B cell (primary cell): ENCODE measurements around the gene FAM217A. TPM values are rescaled to one million over a fixed set of nuclear protein-coding genes. Genes with fewer than 3 reads are reported as not detected.
A peak's percentile ranks its signal among the peaks of the same experiment; 100 is the strongest.

ENCODE experiments used
- ATAC-seq: fragments of 200-7000 bp; cut with Tn5 transposase; one replicate; pipeline ENCODE4 v1.10.0; 2021; ENCODE audit warnings: low read depth, mild to moderate bottlenecking, moderate number of reproducible peaks, moderate library complexity
- CTCF ChIA-PET: fragments of 350-600 bp; sonication (Branson Sonifier 250); formaldehyde crosslinking; loops from one replicate; lab custom pipeline; 2021; ENCODE audit warnings: antibody characterized with exemption, inconsistent platforms; lab: Charles Lee
- POLR2A ChIA-PET: fragments of 350-600 bp; sonication (Branson Sonifier 250); formaldehyde crosslinking; loops from one replicate; lab custom pipeline; 2021; ENCODE audit warnings: antibody characterized with exemption; lab: Charles Lee
- DNase-seq: peaks from one replicate; pipeline ENCODE4 v3.0.0; 2013
- H2AFZ ChIP-seq: 2 replicates; pipeline ENCODE4 v1.6.1; 2012; ENCODE audit warnings: mild to moderate bottlenecking, low read depth, low read length; ENCODE audit not compliant: insufficient read depth, poor library complexity, severe bottlenecking
- H3K27ac ChIP-seq, 2 donors: 1 replicate in 1 of 2; 2 replicates in 1 of 2; pipeline ENCODE4 v1.5.1; 2012 to 2013; ENCODE audit warnings: low read length in 2 of 2, mild to moderate bottlenecking in 2 of 2, moderate library complexity in 1 of 2
- H3K27me3 ChIP-seq, 4 experiments: fragments of 200-600 bp in 1 of 4; sonication (generic) in 1 of 4; replicated peaks in 1 of 4; 1 replicate in 2 of 4; 2 replicates in 2 of 4; pipeline versions ENCODE4 v1.6.1 to v1.7.0; 2013 to 2016; ENCODE audit warnings: low read length in 3 of 4, mild to moderate bottlenecking in 2 of 4, mixed read lengths in 1 of 4, moderate library complexity in 1 of 4; ENCODE audit not compliant: insufficient read depth in 4 of 4, control insufficient read depth in 3 of 4; ENCODE audit errors: control extremely low read depth in 1 of 4
- H3K36me3 ChIP-seq, 2 experiments: replicated peaks in 1 of 2; 1 replicate in 1 of 2; 2 replicates in 1 of 2; pipeline versions ENCODE4 v1.6.1 to v1.7.1; 2013; ENCODE audit warnings: low read length in 1 of 2; ENCODE audit not compliant: insufficient read depth in 2 of 2, control insufficient read depth in 1 of 2; ENCODE audit errors: control extremely low read depth in 1 of 2, extremely low read depth in 1 of 2
- H3K4me1 ChIP-seq, 2 donors: fragments of 200-600 bp in 1 of 2; sonication (generic) in 1 of 2; 1 replicate in 1 of 2; 2 replicates in 1 of 2; pipeline versions ENCODE4 v1.5.1 to v1.6.1; 2013 to 2017; ENCODE audit warnings: low read length in 2 of 2; ENCODE audit not compliant: control insufficient read depth in 2 of 2, insufficient read depth in 2 of 2
- H3K4me2 ChIP-seq: replicated peaks from 2 replicates; pipeline ENCODE3; 2012; ENCODE audit warnings: mild to moderate bottlenecking, low read depth, low read length; ENCODE audit not compliant: poor library complexity, severe bottlenecking
- H3K4me3 ChIP-seq, 5 experiments: fragments of 200-600 bp in 1 of 5; sonication (generic) in 1 of 5; 1 replicate in 3 of 5; 2 replicates in 2 of 5; pipeline versions ENCODE4 v1.5.1 to v1.7.0; 2011 to 2016; ENCODE audit warnings: low read length in 4 of 5, mild to moderate bottlenecking in 4 of 5, low read depth in 2 of 5, control low read depth in 1 of 5, moderate library complexity in 1 of 5; ENCODE audit not compliant: insufficient read depth in 1 of 5; ENCODE audit errors: control extremely low read depth in 1 of 5, extremely low read depth in 1 of 5
- H3K79me2 ChIP-seq: fragments of 200-600 bp; sonication (generic); one replicate; pipeline ENCODE4 v1.6.0; 2016; ENCODE audit warnings: low read length; ENCODE audit not compliant: control insufficient read depth, insufficient read depth
- H3K9ac ChIP-seq: fragments of 200-600 bp; sonication (generic); 2 replicates; pipeline ENCODE4 v1.6.1; 2017; ENCODE audit warnings: mild to moderate bottlenecking, low read length, moderate library complexity
- H3K9me3 ChIP-seq, 3 donors: one replicate each; pipeline versions ENCODE4 v1.6.1 to v1.7.1; 2013; ENCODE audit warnings: low read length in 2 of 3; ENCODE audit not compliant: control insufficient read depth in 2 of 3, insufficient read depth in 1 of 3; ENCODE audit errors: control extremely low read depth in 1 of 3
- H4K20me1 ChIP-seq: 2 replicates; pipeline ENCODE4 v1.6.0; 2012; ENCODE audit warnings: mild to moderate bottlenecking, low read length; ENCODE audit not compliant: insufficient read depth, control insufficient read depth, poor library complexity, severe bottlenecking
- H3K27ac Mint-ChIP-seq: one replicate; pipeline ENCODE4 v1.8.0; 2021; ENCODE audit warnings: mixed read lengths
- H3K27me3 Mint-ChIP-seq: one replicate; pipeline ENCODE4 v1.8.0; 2021; ENCODE audit warnings: mixed read lengths
- H3K4me1 Mint-ChIP-seq: one replicate; pipeline ENCODE4 v1.8.0; 2021; ENCODE audit warnings: mixed read lengths
- H3K4me3 Mint-ChIP-seq: one replicate; pipeline ENCODE4 v1.8.0; 2021; ENCODE audit warnings: mixed read lengths
- H3K9me3 Mint-ChIP-seq: one replicate; pipeline ENCODE4 v1.8.0; 2022; ENCODE audit warnings: mixed read lengths; ENCODE audit not compliant: insufficient read depth
- CTCF ChIP-seq: fragments of 200-600 bp; IDR thresholded peaks from one replicate; pipeline ENCODE4 v1.8.0; 2022; ENCODE audit warnings: antibody characterized with exemption, mild to moderate bottlenecking
- EZH2 ChIP-seq: IDR thresholded peaks from 2 replicates; pipeline ENCODE4 v1.6.1; 2012; ENCODE audit warnings: borderline replicate concordance, low read depth, mild to moderate bottlenecking, moderate library complexity, low read length; ENCODE audit not compliant: insufficient read depth, poor library complexity, severe bottlenecking
- WGBS: methylation state at CpG from one replicate; pipeline ENCODE4 v1.1.5; 2013; ENCODE audit warnings: missing lambda C conversion rate; ENCODE audit not compliant: insufficient coverage; 5-methylcytosine and 5-hydroxymethylcytosine counted together
- intact Hi-C: fragments of 100-400 bp; cut with micrococcal nuclease; formaldehyde crosslinking; loops from one replicate; pipeline ENCODE4 v1.10.0; 2022
- polyA plus RNA-seq: library from polyadenylated mRNA; depleted of rRNA; stranded (reverse); fragments of >200 nt; gene quantifications from 2 replicates; pipeline ENCODE4 v1.2.3, GENCODE V29; 2012
- total RNA-seq, 2 donors: library from RNA; stranded (reverse); fragments of 120-200 nt in 1 of 2; gene quantifications; 1 replicate in 1 of 2; 2 replicates in 1 of 2; pipeline versions ENCODE4 v1.2.3 to v1.2.4, GENCODE V29; 2013 to 2022

FAM217A gene
- total and polyA plus RNA-seq, 2 donors (not counting 1 experiment from before 2014, with no cell fraction given): not detected

GRCh38 chr6:4023240-4023639, 55.7 kb downstream of the FAM217A start:
- intact Hi-C loops: no loop called here
- peaks cover 2 to 17% of the 10 kb centered on the region in 2 experiments for H3K36me3 ChIP-seq
- peaks cover 64% of the 10 kb centered on the region for H3K79me2 ChIP-seq
- H3K4me1 Mint-ChIP-seq: peaks cover 73% of the 10 kb centered on the region
- H2AFZ ChIP-seq: no peak overlapping the region
- DNase-seq (no peak), ATAC-seq (no peak)
- no peaks in the 10 kb centered on the region for H3K27me3 ChIP-seq
- no peaks in the 10 kb centered on the region for H3K27me3 Mint-ChIP-seq
- H4K20me1 ChIP-seq: peaks cover 63% of the 10 kb centered on the region
- no peak overlapping the region for H3K9ac ChIP-seq
- no peaks in the 10 kb centered on the region for H3K9me3 Mint-ChIP-seq
- H3K4me3 ChIP-seq: peak overlapping the region in 1 of 5 experiments; percentile 78
- peak overlapping the region; percentile 56 for H3K4me3 Mint-ChIP-seq
- CTCF ChIA-PET: interaction anchor here (0.7 to 3.5 kb wide), 6 partner anchors 15 to 277 kb away, joined by 3 to 25 read pairs (median 9); no protein-coding TSS in a partner anchor
- H3K9me3 ChIP-seq: no peaks in the 10 kb centered on the region
- TF ChIP-seq CTCF (no peak), EZH2 (no peak)
- peaks cover 33 to 43% of the 10 kb centered on the region in 2 donors for H3K4me1 ChIP-seq
- peak overlapping the region; percentile 30 to 97 for H3K27ac ChIP-seq
- peak overlapping the region; percentile 80 for H3K4me2 ChIP-seq
- peak overlapping the region; percentile 2 for H3K27ac Mint-ChIP-seq
- no CpG with 5 or more reads among the region's 1 CpG for WGBS
- POLR2A ChIA-PET: no interaction called here
